T-helper 1 cell treated with Interleukin-12 subunit alpha and Interleukin-12 subunit beta and Interleukin-4 antibody, amounts not matched to agents 30 ng/mL and 1 ng/mL, for 36 hours (primary cell): ENCODE data around the gene NPAS2. TPM values are rescaled to one million over a fixed set of nuclear protein-coding genes. Genes with fewer than 3 reads are reported as not detected.

Source experiments
- intact Hi-C: fragments of 100-400 bp; cut with micrococcal nuclease; formaldehyde crosslinking; loops from one replicate; pipeline ENCODE4 v1.15.1; 2024
- total RNA-seq: library from RNA; stranded (reverse); gene quantifications from 2 replicates; pipeline ENCODE4 v1.2.3, GENCODE V29; 2022

The NPAS2 gene
- total RNA-seq, 1 donor from 2014 or later: 1.5 TPM

DNA sequence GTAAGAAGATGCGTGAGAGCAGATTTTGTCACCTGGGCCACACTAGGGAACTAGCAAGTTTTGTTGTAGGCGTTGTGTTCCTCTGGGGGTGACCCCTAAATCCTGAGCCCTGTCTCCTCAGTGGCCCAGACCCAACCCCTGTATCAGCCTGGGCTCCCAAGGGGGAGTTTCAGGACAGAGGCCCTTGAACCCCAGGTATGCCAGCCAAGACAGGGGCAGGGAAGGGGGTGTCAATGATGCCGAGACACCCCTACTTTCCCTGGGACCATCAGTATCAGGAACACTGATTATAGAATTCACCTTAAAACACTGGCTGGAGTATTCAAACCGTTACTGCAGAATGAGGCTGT, 143.1 kb downstream of the NPAS2 start:
- intact Hi-C loops: no loop called here

GRCh38 chr2:100964222-100964621, 144.3 kb downstream of the NPAS2 start:
- intact Hi-C loops: no loop called here

- intact Hi-C loops: no loop called here
These were observed 144.8 kb downstream of the NPAS2 start for GRCh38 chr2:100964681-100965169.

DNA sequence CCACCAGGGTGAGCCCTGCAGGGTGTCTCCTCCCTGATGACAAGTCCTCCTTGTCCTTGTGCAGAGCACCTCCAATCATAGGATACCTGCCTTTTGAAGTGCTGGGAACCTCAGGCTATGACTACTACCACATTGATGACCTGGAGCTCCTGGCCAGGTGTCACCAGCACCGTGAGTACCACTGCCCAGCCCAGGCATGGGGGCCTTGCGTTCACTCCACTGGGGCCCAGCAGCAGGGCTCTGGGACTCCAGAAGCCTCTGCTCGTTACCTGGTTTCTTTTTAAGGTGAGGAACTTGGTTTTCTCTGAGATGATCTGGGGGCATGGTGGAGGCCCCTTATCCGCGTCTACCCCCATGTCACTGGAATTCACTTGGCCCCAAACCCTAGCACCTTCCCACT, 145.7 kb downstream of the NPAS2 start:
- intact Hi-C loops: no loop called here

DNA sequence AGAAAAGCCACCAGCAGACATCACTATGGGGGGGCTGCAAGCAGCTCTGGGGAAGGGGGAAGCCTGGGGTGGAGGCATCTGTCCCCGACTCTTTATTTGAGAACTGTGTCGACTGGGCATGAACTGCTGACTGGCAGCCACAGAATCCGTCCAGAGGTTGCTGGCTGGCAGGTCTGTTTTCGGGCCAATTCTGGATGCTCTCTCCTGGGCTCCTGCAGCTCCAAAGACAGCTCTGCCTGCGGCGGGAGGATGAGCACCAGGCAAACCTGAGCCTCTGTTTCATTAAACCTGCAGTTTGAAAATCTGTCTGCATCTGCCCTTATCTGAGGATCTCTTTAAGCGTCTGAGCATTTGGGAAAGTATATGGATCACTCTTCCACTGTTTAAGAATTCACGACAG, 147.8 kb downstream of the NPAS2 start:
- intact Hi-C loops: no loop called here

- intact Hi-C loops: no loop called here
These were observed 148.5 kb downstream of the NPAS2 start for GRCh38 chr2:100968146-100969145.

GRCh38 chr2:100969998-100970397, 150.1 kb downstream of the NPAS2 start:
- intact Hi-C loops: no loop called here

DNA sequence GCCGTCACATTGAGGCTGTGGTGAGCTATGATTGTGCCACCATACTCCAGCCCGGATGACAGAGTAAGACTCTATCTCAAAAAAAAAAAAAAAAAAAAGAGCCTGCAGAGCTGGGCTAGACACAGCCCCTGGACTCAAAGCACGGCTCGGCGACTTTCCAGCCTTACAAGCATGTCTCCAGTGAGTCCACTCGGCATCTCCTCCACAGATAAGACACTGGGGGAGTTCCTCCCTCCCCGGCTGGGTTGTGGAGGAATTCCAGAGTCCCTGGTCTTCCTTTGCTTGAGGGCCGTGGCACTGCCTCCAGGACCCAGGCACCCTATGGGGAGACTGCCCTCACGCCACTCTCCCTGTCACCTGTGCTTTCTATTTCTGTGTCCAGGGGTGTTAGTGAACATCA, 151.3 kb downstream of the NPAS2 start:
- intact Hi-C loops: no loop called here

DNA sequence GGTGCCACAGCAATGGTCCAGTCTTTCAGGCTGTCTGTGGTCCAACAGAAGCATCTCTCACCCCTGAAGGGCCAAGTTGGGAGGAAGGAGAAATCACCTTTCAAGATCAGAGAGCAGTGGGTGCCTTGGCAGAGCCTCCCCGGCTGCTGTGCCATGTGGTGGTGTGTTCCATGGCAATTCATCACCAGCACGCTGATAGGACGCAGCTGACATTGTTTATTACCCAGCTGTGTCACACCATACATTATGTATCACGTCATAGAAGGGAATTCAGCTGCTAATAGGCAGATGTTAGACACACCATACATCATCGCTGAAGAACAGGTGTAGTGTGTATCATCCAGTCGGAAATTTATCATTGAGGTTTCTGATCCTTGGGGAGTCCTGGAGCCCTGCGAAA, 152.5 kb downstream of the NPAS2 start:
- intact Hi-C loops: no loop called here

DNA sequence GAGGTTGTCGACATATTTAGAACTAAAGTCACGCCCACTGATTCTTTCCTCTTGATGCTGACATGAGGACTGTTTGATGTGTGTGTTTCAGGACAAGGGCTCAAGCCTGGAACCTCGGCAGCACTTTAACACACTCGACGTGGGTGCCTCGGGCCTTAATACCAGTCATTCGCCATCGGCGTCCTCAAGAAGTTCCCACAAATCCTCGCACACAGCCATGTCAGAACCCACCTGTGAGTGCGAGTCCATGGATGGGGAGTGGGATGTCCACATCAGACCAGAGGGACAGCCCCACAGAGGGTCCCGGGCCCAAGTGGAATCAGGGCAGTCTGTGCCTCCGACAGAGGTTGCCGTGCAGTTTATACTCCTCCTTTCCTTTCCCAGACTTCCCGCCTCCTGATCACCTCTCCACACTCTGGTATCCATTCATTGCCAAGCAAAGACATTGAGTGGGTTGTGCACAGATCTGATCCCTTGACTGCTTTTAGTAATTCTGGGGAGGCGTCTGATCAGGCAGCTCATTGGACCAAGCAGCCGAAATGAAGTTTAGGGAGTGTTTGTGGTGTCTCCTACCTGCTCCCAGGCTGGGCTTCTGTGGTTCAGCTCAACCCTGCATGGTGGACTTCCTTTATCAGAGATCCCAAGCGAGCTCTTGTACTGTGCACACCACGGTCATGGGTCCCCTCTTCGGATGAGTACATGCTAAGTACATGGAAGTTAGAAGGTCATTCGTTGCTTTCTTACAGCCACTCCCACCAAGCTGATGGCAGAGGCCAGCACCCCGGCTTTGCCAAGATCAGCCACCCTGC, 155.0 kb downstream of the NPAS2 start:
- intact Hi-C loops: no loop called here

GRCh38 chr2:100975521-100975785, 155.5 kb downstream of the NPAS2 start:
- intact Hi-C loops: no loop called here

DNA sequence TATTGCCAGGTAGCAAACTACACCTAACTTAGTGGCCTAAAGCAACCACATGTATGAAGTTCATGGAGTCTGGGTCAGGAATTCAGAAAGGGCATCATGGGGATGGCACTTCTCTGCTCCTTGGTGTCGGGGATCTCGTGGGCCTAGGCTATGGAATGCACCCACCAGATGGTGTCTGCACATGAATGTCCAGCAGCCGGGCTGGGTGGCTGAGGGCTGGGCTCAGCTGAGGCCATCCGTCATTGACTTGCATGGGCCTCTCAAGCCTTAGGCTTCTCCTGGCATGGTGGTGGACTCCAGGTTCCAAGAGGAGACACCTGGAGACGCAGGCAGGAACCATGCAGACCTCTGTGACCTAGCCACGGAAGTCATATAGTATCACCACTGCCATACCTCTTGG, 156.1 kb downstream of the NPAS2 start:
- intact Hi-C loops: no loop called here

DNA sequence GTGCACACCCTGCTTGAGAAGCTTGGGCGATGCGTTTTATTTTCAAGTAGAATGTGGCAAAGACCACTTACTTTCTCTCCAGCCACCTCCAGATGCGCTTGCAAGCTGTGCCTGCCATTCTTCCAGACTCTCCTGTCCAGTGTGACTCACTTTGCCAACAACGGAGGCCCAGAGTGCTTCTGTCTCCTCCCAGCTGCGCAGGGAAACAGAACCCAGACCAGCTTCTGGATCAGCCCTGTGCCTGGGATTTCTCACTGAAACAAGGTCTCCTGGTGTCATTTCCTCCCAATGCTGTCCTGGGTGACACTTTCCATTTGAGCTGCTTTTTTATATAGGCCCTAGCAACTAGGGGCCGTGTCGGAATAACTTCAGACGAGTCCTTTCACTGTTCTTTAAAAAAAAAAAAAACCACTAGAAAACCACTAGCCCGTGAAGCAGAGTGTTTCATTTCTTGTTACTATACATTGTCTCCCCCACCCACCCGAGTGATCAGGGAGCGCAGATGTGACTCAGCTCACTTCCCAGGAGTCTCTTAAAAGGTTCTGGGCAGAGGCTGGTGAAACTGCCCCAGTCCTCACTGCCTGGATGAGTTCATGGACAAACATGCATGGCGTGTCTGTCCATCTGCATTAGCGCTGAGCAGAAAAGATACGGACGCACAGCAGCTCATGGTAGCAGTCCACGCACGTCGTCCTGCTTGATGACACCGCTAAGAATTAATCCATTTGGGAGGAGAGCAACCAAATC, 156.9 kb downstream of the NPAS2 start:
- intact Hi-C loops: no loop called here

DNA sequence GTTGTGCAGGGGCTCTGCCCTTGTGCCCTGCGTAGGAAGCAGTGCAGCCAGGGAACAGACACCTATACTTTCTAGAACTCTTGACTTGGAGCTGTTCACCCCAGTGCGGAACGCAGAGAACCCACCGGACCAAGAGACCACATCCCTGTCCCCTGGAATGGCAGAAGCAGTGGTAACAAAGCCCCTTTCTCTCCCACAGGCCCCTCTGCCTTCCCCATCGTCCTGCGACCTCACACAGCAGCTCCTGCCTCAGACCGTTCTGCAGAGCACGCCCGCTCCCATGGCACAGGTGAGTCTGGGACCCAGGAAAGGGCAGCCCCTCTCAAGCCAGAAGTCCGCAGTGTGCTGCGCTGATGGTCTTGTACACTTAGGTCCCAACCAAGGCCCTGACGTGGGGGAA, 157.6 kb downstream of the NPAS2 start:
- intact Hi-C loops: no loop called here

GRCh38 chr2:100978582-100979191, 158.7 kb downstream of the NPAS2 start:
- intact Hi-C loops: no loop called here

GRCh38 chr2:100980046-100980445, 160.1 kb downstream of the NPAS2 start:
- intact Hi-C loops: no loop called here

DNA sequence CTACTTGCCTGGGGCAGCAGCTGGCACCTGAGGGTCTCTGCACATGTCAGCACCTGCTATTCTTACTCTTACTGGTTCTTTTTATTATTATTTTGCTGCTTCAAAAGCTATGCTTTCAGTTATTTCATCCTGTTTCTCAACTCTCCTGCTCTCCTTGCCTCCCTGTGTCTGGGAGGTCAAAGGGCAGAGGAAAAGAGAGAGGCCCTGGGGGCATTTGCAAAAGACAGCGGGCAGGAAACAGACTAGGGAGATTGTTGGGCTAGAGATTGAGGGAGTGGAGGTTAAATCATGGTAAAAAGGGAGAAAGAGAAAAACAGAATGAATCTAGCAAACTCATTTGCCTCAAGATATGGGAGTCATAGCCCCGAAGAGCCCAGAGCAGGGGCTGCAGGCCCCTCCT, 161.1 kb downstream of the NPAS2 start:
- intact Hi-C loops: no loop called here

DNA sequence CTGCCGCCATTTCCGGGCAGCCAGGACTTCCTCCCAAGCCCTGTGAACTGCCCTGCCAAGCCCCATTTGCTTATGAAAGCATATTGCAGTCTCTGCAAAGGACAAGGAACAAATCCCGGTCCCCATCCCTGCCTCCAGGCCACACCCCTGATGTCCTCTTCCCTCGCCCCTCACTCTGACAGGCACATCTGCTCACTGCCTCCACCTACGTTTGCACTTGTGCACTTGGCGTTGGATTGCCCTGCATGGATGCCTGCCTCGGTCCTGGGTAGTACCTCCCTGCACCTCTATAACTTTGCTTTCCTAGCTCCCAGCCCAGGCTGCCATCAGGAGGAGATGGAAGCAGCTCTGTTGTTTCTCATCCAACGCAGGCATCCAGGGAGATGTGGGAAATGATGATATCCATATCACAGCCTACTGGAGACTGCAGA, 162.5 kb downstream of the NPAS2 start:
- intact Hi-C loops: no loop called here

GRCh38 chr2:100983201-100983600, 163.3 kb downstream of the NPAS2 start:
- intact Hi-C loops: no loop called here

DNA sequence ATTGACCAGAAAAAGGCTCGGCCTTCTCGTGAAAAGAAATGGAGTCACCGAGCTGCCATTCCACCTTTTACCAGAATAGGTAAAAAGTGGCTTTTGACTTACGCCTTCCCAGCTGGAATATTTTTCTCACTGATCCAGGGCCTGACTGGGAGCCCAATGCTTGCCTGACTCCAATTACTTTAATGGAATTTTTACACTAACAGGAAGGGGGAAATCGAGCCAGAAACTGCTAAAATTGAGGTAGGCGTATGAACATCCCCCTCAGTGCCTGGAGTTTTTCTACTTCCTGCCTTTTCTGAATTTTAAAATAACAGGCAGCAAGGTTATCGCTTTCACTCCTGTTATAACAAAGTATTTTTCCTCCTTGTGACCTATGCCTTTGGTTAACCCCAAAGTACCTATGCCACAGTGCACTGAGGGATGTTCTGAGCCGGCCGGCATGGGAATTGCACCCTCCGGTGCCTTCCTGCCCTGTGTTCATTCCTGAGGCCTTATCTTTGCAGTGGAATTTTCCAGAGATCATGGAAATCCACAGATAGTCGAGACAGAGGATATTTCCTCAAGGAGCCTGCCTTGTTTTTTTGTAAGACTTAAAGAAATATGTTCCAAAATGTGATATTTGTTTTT, 163.9 kb downstream of the NPAS2 start:
- intact Hi-C loops: loop anchor here (2.0 kb wide), 2 partner anchors 65 to 721 kb away; no protein-coding TSS in a partner anchor

GRCh38 chr2:100984892-100985307, 165.0 kb downstream of the NPAS2 start:
- intact Hi-C loops: loop anchor here (1.0 to 2.0 kb wide), 6 partner anchors 66 to 722 kb away; no protein-coding TSS in a partner anchor
